HG03060 (cell line): Measurements from ENCODE around the gene SLC9C1.

Experiments used
- ATAC-seq: cut with Tn5 transposase; IDR thresholded peaks from one replicate; pipeline ENCODE4 v1.9.1; 2021; ENCODE audit warnings: low read depth, moderate number of reproducible peaks; ENCODE audit not compliant: unreplicated experiment

Gene SLC9C1

GRCh38 chr3:112307557-112307956 lies 13.5 kb upstream of the SLC9C1 start:
- ATAC-seq, result no peak

DNA sequence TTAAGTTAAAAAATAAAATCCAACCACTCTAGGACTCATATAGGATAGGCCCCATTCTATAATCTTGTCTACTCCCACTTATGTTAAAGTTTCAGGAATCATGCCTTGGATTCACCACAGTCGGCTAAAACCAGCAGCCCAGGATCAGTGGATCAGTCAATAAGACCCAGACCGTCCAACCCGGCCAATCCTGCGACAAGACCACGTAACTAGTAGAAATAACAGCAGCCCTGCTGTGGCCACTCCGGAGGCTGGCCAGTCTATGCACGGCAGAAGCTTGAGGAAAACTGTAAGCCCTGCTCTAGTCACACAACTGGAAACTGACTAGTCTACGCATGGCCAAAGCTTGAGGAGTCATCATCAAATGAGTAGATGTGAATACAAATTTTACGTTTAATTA lies 12.8 kb upstream of the SLC9C1 start:
- ATAC-seq, result no peak

DNA sequence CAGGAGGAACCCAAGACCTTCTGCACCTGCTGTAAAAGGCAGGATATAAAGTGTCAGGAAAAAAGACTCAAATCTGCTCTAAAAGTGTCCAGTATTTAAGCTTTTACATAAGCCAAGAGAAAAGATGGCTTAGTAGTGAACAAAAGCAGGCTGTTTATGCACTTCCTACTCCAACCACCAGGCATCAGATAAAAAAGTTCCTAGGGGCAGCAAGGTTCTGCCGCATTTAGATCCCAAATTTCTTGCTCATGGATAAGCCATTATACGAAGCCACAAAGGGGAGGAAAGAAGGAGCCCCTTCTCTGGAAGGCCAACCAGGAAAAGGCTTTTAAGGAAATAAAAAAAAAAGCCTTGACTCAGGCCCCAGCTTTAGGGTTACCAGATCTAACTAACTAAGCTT lies 10.6 kb upstream of the SLC9C1 start:
- ATAC-seq, result no peak

GRCh38 chr3:112303764-112304325 lies 9.8 kb upstream of the SLC9C1 start:
- ATAC-seq, result no peak

DNA sequence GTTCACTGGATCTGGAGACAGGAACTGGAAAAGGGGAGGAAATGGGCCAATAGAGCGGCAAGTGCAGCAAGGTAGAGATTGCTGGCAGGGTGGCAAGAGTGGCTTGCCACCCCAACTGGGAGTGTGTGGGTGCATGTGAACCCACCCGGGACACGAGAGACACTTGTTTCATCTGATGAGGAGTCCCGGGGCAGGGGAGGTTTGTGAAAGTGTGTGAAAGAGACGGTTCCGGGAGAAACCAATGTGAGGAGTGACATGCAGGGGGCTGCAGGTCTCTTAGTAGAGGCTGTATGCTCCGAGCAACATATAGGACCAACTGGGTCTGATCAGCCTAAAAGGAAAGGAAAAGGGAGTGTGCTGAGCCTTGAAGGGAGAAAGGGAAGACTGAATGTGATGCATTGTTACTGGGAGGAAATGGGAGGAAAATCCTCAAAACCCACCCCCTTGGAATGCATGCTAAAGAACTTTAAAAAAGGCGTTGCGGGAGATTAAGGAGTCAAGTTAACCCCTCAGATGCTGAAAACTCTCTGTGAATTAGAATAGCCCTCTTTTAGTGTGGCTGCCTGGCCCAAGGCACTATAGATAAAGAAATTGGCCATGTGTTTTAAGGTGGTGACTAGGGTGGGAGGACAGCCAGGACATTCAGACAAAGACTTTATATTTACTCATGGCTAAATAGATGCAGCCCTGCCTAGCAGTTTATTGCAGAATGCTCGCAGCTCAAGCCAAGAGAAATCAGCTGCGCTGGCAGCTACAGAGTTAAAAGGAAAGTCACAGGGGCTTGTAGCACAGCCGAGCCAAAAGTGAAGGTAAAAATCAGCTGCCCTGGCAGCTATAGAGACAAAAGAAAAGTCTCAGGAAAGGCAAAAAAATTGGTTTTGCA lies 9.1 kb upstream of the SLC9C1 start:
- no peak for ATAC-seq

DNA sequence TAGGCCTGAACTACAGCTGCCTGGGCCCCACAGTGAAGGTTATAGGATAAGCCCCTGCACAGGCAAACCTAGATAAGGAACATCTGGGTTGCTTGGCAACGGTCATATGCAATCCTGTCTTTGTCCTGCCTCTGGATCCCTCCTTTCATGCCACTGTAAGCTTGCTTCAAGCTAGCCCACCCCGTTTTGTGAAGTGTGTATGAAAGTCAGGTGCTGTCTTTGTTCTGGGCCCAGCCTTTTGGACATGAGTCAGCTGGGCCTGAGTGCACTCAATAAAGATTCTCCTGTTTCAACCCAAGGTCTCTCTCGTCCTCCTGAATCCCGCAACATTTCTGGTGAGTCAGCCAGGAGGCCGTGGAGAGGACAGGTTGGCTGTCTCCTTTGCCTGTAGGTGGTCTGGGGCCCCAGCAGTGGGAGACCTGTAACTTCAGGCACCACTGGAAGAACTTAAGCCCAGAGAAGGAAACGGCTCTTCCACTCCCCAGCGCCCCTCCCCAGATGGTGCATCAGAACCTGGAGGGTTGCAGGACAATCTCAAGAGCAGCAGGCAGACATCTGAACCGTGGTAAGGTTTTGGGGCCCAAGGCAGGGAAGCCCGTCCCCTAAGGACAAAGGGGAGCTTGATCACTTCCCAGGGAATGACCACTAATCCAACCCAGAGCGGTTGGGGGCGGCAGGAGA lies 8.3 kb upstream of the SLC9C1 start:
- ATAC-seq, result no peak

DNA sequence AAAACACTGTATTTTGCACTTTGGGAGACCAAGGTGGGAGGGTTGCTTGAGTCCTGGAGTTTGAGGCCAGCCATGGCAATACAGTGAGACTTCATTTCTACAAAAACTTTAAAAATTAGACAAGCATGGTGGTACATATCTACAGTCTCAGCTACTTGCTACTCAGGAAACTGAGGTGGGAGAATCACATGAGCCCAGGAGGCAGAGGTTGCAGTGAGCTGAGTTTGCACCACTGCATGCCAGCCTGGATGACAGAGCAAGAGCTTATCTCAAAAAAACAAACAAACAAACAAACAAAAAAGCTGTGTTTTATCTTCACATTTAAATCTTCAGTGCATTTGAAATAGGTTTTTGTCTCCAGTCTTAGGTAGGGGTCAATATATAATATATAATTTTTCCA lies 4.8 kb upstream of the SLC9C1 start:
- ATAC-seq, result no peak

DNA sequence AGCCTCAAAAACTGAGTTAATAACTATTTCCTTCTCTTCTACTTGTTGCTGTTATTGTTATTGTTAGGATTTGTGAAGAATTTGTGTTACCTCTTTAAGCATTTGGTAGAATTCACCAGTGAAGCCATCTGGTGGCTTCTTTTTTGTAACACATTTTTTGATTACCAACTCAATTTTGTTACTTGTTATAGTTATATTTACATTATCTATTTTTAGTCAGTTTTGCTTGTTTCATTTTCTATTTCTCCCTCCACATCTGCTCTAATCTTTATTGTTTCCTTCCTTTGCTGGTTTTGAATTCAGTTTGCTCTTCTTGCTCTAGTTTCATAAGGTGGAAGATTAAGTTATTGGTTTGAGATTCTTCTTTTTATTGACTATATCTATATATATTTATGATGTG lies 3.7 kb upstream of the SLC9C1 start:
- ATAC-seq, result peak; percentile 44

GRCh38 chr3:112289011-112289410 lies 5.0 kb downstream of the SLC9C1 start:
- no peak for ATAC-seq

GRCh38 chr3:112280266-112280665 lies 13.8 kb downstream of the SLC9C1 start:
- no peak for ATAC-seq

GRCh38 chr3:112273536-112273935 lies 20.5 kb downstream of the SLC9C1 start:
- ATAC-seq, result no peak

DNA sequence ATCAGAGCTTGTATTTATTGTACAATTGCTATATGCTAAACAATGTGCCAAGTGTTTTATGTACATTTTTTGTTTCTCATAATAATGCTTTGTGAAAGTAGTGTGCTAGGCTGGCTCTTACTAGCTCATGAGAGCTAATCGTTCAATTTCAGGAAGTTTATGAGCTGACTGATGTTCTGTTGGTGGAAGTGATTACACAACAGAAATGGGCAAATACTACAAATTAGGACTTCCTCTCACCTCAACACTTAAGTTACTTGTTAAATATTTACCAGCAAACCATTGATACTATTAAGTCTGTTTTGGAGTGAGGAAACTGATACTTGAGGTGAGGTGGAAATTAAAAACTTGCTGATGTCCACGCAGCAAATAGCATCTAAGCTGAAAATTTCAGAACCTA lies 32.3 kb downstream of the SLC9C1 start:
- no peak for ATAC-seq

DNA sequence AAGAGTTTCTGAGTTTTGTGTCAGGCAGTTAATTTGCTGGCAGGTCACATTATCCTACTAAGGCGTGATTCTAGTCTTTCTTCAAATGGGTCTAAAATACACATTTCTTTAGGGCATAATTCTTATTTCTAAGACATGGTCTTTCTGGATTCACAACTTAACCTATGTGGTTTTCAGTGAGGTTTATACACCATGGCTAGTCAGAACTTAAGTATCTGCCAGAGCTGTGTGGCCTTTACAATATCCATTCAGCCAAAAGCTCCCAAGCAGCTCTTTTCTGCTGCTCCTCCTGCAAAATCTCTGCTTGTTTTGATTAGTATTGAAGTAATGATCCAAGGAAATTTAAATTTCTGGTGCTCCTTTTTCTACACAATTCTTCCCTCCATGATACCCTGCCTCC lies 33.5 kb downstream of the SLC9C1 start:
- ATAC-seq, result no peak

DNA sequence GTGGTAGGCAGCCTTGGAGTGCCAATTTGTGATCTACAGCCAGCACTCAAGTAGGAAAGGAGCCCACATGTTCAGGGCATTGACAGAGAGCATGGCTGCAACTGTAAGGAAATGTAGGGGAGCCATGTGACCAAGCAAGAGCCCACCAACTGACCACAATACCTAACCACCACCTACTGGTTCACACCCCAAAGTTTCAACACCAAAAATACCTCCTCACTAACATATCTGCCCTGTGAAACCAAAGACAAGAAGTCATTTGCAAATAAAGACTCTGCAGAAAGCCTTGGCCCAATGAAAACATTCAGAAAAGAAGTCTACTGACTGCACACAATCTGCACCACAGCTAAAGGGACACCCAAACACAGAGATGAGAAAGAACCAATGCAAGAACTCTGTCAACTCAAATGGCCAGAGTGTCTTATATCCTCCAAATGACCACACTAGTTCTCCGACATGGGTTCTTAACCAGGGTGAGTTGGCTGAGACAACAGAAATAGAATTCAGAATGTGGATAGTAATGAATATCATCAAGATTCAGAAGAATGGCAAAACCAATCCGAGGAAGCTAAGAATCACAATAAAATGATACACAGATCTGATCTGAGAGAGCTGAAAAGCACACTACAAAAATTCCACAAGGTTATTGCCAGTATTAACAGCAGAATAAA lies 40.6 kb downstream of the SLC9C1 start:
- no peak for ATAC-seq

DNA sequence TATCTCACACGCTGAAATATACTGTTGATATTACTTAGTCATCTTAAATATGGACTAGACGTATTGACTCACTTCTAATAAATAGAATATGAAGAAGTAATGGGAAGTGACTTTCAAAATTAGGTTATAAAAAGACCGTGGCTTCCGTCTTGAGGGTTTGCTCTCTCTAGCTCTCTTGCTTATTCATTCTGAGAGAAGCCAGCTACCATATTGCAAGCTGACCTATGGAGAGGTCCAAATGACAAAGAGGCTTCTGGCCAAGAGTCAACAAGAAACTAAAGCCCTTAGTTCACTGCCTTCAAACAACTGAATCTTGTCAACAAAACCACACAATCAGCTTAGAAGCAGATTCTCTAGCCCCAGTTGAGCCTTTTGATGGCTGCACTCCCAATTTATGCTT lies 46.1 kb downstream of the SLC9C1 start:
- ATAC-seq, result peak; percentile 90

GRCh38 chr3:112247350-112247749 lies 46.7 kb downstream of the SLC9C1 start:
- ATAC-seq, result no peak

DNA sequence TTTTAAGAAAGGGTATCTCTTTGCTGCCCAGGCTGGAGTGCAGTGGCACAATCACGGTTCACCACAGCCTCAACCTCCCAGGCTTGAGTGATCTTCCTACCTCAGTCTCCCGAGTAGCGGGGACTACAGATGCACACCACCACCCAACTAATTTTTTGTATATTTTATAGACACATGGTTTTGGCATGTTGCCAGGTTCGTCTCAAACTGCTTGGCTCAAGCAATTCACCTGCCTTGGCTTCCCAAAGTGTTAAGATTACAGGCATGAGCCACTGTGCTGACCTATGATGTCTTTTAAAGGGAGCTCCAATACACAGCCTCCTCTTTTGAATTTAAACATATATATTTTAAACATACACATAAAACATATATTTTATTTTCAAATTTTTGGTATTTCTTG lies 60.9 kb downstream of the SLC9C1 start:
- no peak for ATAC-seq

GRCh38 chr3:112231727-112232126 lies 62.3 kb downstream of the SLC9C1 start:
- ATAC-seq, result no peak

DNA sequence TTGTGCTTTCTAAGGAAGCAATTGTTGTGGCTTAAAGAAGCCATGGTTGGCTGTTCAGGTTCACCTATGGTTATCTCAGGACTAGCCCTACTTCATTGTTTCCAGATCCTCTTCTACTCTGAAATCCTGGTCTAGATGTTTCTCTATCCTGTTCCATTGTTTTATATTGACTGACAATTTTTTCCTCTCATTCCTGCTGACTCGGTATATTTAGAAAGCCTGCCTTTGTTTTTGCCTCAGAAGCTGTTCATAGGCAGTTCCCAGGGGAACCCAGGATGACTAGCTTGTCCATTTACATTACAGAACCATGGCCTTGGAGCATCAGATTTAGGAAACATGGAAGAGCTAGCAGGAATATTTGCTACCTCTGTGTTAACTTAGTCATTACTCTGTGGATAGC lies 64.0 kb downstream of the SLC9C1 start:
- no peak for ATAC-seq

DNA sequence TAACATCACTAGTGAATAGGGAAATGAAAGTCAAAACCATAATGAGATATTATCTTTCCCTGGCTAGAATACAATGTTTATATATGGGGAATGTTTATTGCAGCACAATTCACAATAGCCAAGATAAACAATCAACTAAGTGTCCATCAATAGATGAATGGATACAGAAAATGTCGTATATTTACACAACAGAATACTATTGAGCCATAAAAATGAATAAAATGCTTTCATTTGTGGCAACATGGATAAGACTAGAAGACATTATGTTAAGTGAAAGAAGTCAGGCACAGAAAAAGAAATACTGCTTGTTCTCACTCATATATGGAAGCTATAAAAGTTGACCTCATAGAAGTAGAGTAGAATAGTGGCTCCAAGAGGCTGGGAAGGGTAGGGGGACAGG lies 65.2 kb downstream of the SLC9C1 start:
- ATAC-seq, result no peak

GRCh38 chr3:112200317-112200666 lies 93.7 kb downstream of the SLC9C1 start:
- ATAC-seq, result no peak
